Sigmoid colon (tissue), 4 donors: ENCODE data around the gene SGTB.
A peak's percentile ranks its signal among the peaks of the same experiment; 100 is the strongest.

Source experiments
- CTCF ChIP-seq, 4 experiments: fragments of 450-650 bp in 3 of 4; fragments of 200-600 bp in 1 of 4; IDR thresholded peaks; one replicate each; pipeline ENCODE4 v1.5.1; 2016 to 2019; ENCODE audit warnings: antibody characterized with exemption in 4 of 4, mild to moderate bottlenecking in 3 of 4, moderate library complexity in 2 of 4
- EP300 ChIP-seq, 4 donors: sonication (generic); formaldehyde crosslinking; IDR thresholded peaks; one replicate each; pipeline ENCODE4 v1.6.1; 2017; ENCODE audit warnings: antibody characterized with exemption in 4 of 4
- POLR2A ChIP-seq, 2 donors: fragments of 450-650 bp; IDR thresholded peaks; one replicate each; pipeline ENCODE4 v1.6.1; 2016; ENCODE audit warnings: antibody characterized with exemption in 2 of 2, mild to moderate bottlenecking in 2 of 2, moderate library complexity in 2 of 2
- POLR2AphosphoS5 ChIP-seq, 4 donors: sonication (generic); formaldehyde crosslinking; IDR thresholded peaks; one replicate each; pipeline ENCODE4 v1.6.1; 2017; ENCODE audit warnings: antibody characterized with exemption in 4 of 4

DNA sequence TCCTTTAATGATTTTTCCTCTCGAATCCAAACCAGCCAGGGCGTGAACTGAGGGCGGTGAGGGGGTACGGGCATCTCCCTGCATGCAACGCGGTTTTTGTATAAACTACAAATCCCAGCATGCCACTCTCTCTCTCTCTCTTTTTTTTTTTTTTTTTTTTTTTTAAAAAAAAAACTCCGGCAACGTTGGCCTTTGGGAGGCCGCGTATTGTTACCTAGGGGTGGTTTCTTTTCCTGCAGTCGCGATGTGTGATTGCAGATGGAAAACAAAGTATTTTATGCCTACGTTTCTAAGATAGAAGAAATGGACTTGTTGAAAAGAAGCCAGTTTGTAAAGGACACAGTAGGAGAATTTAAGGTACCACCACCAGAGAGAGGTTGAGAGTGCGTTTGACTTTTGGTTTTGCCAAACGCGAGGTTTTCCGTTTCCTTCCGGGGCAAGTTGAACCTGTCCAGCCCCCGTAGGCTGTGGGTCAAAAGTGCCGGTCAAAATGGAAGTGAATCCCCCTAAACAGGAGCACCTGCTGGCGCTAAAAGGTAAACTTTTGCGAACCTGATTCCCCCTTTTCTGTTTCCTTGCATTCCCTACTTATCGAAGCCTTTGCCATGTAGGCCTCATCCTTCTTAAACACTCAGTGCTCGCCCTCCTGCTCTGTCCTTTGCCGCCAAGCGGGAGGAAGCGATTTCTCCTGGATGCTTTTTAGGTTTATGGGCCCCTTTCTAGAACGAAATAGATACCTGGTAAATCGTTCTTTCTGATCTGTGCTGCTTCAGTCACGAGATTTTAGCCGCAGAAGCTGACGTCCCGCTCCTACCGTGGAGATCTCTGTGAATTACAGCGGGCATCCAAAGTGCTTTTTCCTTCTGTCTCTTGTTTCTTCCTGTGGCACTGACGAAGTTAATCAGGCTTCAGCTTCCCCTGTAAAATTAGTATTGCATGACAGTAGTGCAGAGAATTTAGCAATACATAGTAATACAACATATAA is 97.0 kb downstream of the SGTB start, which contains the start of the genes SHLD3 and TRAPPC13:
- peak; percentile 47 to 71 (median 66) for TF ChIP-seq POLR2AphosphoS5 (IDR thresholded peaks at IDR 0.05)
- TF ChIP-seq EP300 (IDR thresholded peaks at IDR 0.05) = no peak
- no peak for TF ChIP-seq POLR2A (IDR thresholded peaks at IDR 0.05)
- peak in 1 of 4 experiments; percentile 40 for TF ChIP-seq CTCF (IDR thresholded peaks at IDR 0.05)
